IMR-90 (cell line): ENCODE measurements around the gene ARFIP1. TPM values are rescaled to one million over a fixed set of nuclear protein-coding genes. Genes with fewer than 3 reads are reported as not detected.

ENCODE experiments used
- ATAC-seq: fragments of 200-7000 bp; cut with Tn5 transposase; 2 replicates; pipeline ENCODE4 v1.9.1; 2020; ENCODE audit warnings: low read depth, mild to moderate bottlenecking, moderate library complexity
- BruUV-seq: library from RNA; stranded (reverse); fragments of 400-500 nt; replicated peaks from 2 replicates; lab custom pipeline; 2021; lab: Mats Ljungman, UMichigan
- CTCF ChIA-PET: fragments of 300-600 bp; formaldehyde crosslinking; extraction: SDS; loops from one replicate; lab custom pipeline; 2021; ENCODE audit warnings: antibody characterized with exemption; lab: Yijun Ruan, JAX
- POLR2A ChIA-PET: fragments of 300-600 bp; sonication (Branson Sonifier 250); formaldehyde crosslinking; loops from one replicate; lab custom pipeline; 2022; ENCODE audit warnings: antibody characterized with exemption; ENCODE audit not compliant: unreplicated experiment; lab: Charles Lee
- DNase-seq: peaks from one replicate; pipeline ENCODE4 v3.0.0; 2013
- H2AFZ ChIP-seq: replicated peaks from 2 replicates; pipeline ENCODE3; 2013; ENCODE audit warnings: low read length, mild to moderate bottlenecking; ENCODE audit not compliant: poor library complexity
- H2AK5ac ChIP-seq: 2 replicates; pipeline ENCODE4 v1.6.1; 2013; ENCODE audit warnings: low read depth, low read length, inconsistent platforms
- H2AK9ac ChIP-seq: replicated peaks from 2 replicates; pipeline ENCODE3; 2013; ENCODE audit warnings: mild to moderate bottlenecking, low read depth, low read length, moderate library complexity; ENCODE audit not compliant: poor library complexity
- H2BK120ac ChIP-seq: 2 replicates; pipeline ENCODE4 v1.6.1; 2013; ENCODE audit warnings: low read depth, low read length, inconsistent platforms
- H2BK15ac ChIP-seq: 3 replicates; pipeline ENCODE4 v1.6.1; 2013; ENCODE audit warnings: low read depth, low read length, inconsistent platforms
- H2BK20ac ChIP-seq: 2 replicates; pipeline ENCODE4 v1.6.1; 2013; ENCODE audit warnings: low read depth, mild to moderate bottlenecking, inconsistent platforms, low read length, moderate library complexity
- H2BK5ac ChIP-seq: 2 replicates; pipeline ENCODE4 v1.6.1; 2013; ENCODE audit warnings: mild to moderate bottlenecking, low read depth, low read length, inconsistent platforms; ENCODE audit not compliant: poor library complexity, severe bottlenecking
- H3K14ac ChIP-seq: replicated peaks from 2 replicates; pipeline ENCODE4 v1.6.1; 2013; ENCODE audit warnings: low read depth, low read length, inconsistent platforms
- H3K18ac ChIP-seq: 2 replicates; pipeline ENCODE4 v1.6.1; 2013; ENCODE audit warnings: low read depth, low read length, control low read depth
- H3K23ac ChIP-seq: 2 replicates; pipeline ENCODE4 v1.6.1; 2013; ENCODE audit warnings: low read depth, low read length, inconsistent platforms
- H3K27ac ChIP-seq: 2 replicates; pipeline ENCODE4 v1.5.1; 2013; ENCODE audit warnings: mild to moderate bottlenecking, control low read depth, low read length; ENCODE audit not compliant: insufficient read depth
- H3K27me3 ChIP-seq: 2 replicates; pipeline ENCODE4 v1.6.1; 2013; ENCODE audit warnings: low read length; ENCODE audit not compliant: control insufficient read depth, insufficient read depth
- H3K36me3 ChIP-seq: 2 replicates; pipeline ENCODE4 v1.6.1; 2013; ENCODE audit warnings: low read length, mixed read lengths; ENCODE audit not compliant: control insufficient read depth, insufficient read depth
- H3K4ac ChIP-seq: 2 replicates; pipeline ENCODE4 v1.6.1; 2013; ENCODE audit warnings: low read depth, low read length, inconsistent platforms
- H3K4me1 ChIP-seq: 2 replicates; pipeline ENCODE4 v1.6.1; 2013; ENCODE audit warnings: low read length, mixed read lengths; ENCODE audit not compliant: control insufficient read depth, insufficient read depth
- H3K4me2 ChIP-seq: 2 replicates; pipeline ENCODE4 v1.6.1; 2013; ENCODE audit warnings: low read depth, mild to moderate bottlenecking, control low read depth, low read length, moderate library complexity
- H3K4me3 ChIP-seq: 2 replicates; pipeline ENCODE4 v1.5.1; 2013; ENCODE audit warnings: low read depth, mild to moderate bottlenecking, control low read depth, low read length, moderate library complexity; ENCODE audit not compliant: insufficient read depth
- H3K56ac ChIP-seq: 2 replicates; pipeline ENCODE4 v1.6.1; 2013; ENCODE audit warnings: low read length, inconsistent platforms; ENCODE audit not compliant: insufficient read depth; ENCODE audit errors: extremely low read depth
- H3K79me1 ChIP-seq, 2 experiments: 2 replicates each; pipeline ENCODE4 v1.6.1; 2013; ENCODE audit warnings: low read length in 2 of 2, inconsistent platforms in 1 of 2, low read depth in 1 of 2
- H3K9ac ChIP-seq: 2 replicates; pipeline ENCODE4 v1.6.1; 2013; ENCODE audit warnings: low read depth, low read length, control low read depth
- H3K9me1 ChIP-seq: 2 replicates; pipeline ENCODE4 v1.6.1; 2013; ENCODE audit warnings: low read length, inconsistent platforms; ENCODE audit not compliant: insufficient read depth
- H3K9me3 ChIP-seq: 2 replicates; pipeline ENCODE4 v1.6.1; 2013; ENCODE audit warnings: low read length; ENCODE audit not compliant: control insufficient read depth, insufficient read depth
- H4K20me1 ChIP-seq: 2 replicates; pipeline ENCODE4 v1.6.1; 2013; ENCODE audit warnings: low read length, inconsistent platforms; ENCODE audit not compliant: insufficient read depth
- H4K5ac ChIP-seq: 2 replicates; pipeline ENCODE4 v1.6.1; 2013; ENCODE audit warnings: mild to moderate bottlenecking, low read depth, low read length, control low read depth
- H4K8ac ChIP-seq, 2 experiments: 2 replicates each; pipeline ENCODE4 v1.6.1; 2013; ENCODE audit warnings: low read depth in 2 of 2, low read length in 2 of 2, control low read depth in 1 of 2, inconsistent platforms in 1 of 2
- H4K91ac ChIP-seq: 2 replicates; pipeline ENCODE4 v1.6.1; 2013; ENCODE audit warnings: low read depth, low read length, inconsistent platforms; ENCODE audit not compliant: insufficient read depth
- FOS ChIP-seq: fragments of 150-350 bp; IDR thresholded peaks from 2 replicates; pipeline ENCODE4 v1.6.1; 2016; ENCODE audit warnings: low read depth, low read length
- MXI1 ChIP-seq: IDR thresholded peaks from 2 replicates; pipeline ENCODE4 v1.6.1; 2012; ENCODE audit warnings: low read depth, mild to moderate bottlenecking, low read length, moderate library complexity, borderline replicate concordance
- RAD21 ChIP-seq: IDR thresholded peaks from 2 replicates; pipeline ENCODE4 v1.6.1; 2012; ENCODE audit warnings: low read length, improper control_type of control experiment
- RFX5 ChIP-seq: IDR thresholded peaks from 2 replicates; pipeline ENCODE4 v1.8.0; 2012; ENCODE audit warnings: low read depth, mild to moderate bottlenecking, low read length, moderate library complexity
- SMC3 ChIP-seq: fragments of 150-350 bp; IDR thresholded peaks from 2 replicates; pipeline ENCODE4 v1.6.1; 2016; ENCODE audit warnings: low read depth, mild to moderate bottlenecking, antibody characterized with exemption, low read length, moderate library complexity
- dilution Hi-C: fragments of 300-500 bp; cut with HindIII; formaldehyde crosslinking; loops from one replicate; pipeline ENCODE4 v1.14.3; 2018; ENCODE audit warnings: low sequenced_read_pairs; ENCODE audit not compliant: unreplicated experiment
- in situ Hi-C: fragments of 300-500 bp; cut with MboI; formaldehyde crosslinking; loops from 3 replicates; pipeline ENCODE4 v1.14.3; 2019; ENCODE audit warnings: low sequenced_read_pairs, inconsistent platforms, mixed read lengths
- intact Hi-C: fragments of 100-400 bp; cut with micrococcal nuclease; formaldehyde crosslinking; loops from 2 replicates; pipeline ENCODE4 v1.10.0; 2022
- polyA plus RNA-seq, 3 experiments: library from polyadenylated mRNA; depleted of rRNA; stranded (reverse); fragments of >200 nt; gene quantifications; 2 replicates each; pipeline ENCODE4 v1.2.3, GENCODE V29; 2012; ENCODE audit warnings: low replicate concordance in 1 of 3
- total RNA-seq: library from RNA; depleted of rRNA; stranded (reverse); fragments of >200 nt; gene quantifications from 2 replicates; pipeline ENCODE4 v1.2.3, GENCODE V29; 2012
- TF ChIP-seq, protein P1 (sequence below): conservative IDR thresholded peaks from 2 replicates; pipeline ENCODE4 v1.5.1; 2012; ENCODE audit warnings: mild to moderate bottlenecking, low read depth, low read length, improper control_type of control experiment

ARFIP1 gene
- total and polyA plus RNA-seq, 2 of the 4 experiments (the other 2 are of a cell fraction), result 12.7 to 30.5 TPM

DNA sequence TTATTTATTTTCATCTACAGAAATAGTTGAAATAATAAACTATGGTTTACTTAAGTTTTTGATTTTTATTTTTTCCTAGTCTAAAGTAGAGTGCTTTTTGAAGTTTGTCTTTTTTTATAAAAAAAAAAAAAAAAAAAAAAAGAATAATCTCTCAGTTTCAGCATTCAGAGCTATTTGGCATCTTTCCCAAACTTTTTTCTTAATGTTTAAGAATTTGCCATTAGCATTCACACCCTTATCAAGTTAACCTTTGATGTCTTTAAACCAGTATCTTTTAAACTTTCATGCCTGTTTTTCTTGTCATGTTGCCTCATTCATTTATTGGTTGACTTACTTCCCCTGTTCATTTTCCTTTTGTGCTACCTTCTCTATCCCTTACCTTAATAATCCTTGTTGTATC, 95.5 kb downstream of the ARFIP1 start:
- H3K4me2 ChIP-seq, result no peak overlapping the region
- H3K14ac ChIP-seq, result no peak overlapping the region
- H3K18ac ChIP-seq, result no peak overlapping the region
- no peak overlapping the region for H2BK15ac ChIP-seq
- H3K4me1 ChIP-seq, result no peaks in the 10 kb centered on the region
- TF ChIP-seq, protein P1, sequence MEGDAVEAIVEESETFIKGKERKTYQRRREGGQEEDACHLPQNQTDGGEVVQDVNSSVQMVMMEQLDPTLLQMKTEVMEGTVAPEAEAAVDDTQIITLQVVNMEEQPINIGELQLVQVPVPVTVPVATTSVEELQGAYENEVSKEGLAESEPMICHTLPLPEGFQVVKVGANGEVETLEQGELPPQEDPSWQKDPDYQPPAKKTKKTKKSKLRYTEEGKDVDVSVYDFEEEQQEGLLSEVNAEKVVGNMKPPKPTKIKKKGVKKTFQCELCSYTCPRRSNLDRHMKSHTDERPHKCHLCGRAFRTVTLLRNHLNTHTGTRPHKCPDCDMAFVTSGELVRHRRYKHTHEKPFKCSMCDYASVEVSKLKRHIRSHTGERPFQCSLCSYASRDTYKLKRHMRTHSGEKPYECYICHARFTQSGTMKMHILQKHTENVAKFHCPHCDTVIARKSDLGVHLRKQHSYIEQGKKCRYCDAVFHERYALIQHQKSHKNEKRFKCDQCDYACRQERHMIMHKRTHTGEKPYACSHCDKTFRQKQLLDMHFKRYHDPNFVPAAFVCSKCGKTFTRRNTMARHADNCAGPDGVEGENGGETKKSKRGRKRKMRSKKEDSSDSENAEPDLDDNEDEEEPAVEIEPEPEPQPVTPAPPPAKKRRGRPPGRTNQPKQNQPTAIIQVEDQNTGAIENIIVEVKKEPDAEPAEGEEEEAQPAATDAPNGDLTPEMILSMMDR, result no peak
- TF ChIP-seq RFX5 (no peak), MXI1 (no peak), SMC3 (no peak), RAD21 (no peak), FOS (no peak)
- H3K79me1 ChIP-seq, result no peaks in the 10 kb centered on the region
- no peaks in the 10 kb centered on the region for H3K36me3 ChIP-seq
- H3K9me1 ChIP-seq, result no peaks in the 10 kb centered on the region
- intact Hi-C loops, result no loop called here
- H3K9ac ChIP-seq, result no peak overlapping the region
- no peaks in the 10 kb centered on the region for H3K9me3 ChIP-seq
- H2AFZ ChIP-seq, result no peak overlapping the region
- H2BK120ac ChIP-seq, result no peak overlapping the region
- H2AK9ac ChIP-seq, result no peak overlapping the region
- H4K5ac ChIP-seq, result no peak overlapping the region
- H2AK5ac ChIP-seq, result no peak overlapping the region
- no peak overlapping the region for H2BK20ac ChIP-seq
- H3K27ac ChIP-seq, result no peak overlapping the region
- no peak overlapping the region for H4K8ac ChIP-seq
- no peaks in the 10 kb centered on the region for H4K20me1 ChIP-seq
- H2BK5ac ChIP-seq, result no peak overlapping the region
- dilution Hi-C loops, result no loop called here
- no peak overlapping the region for H3K23ac ChIP-seq
- H4K91ac ChIP-seq, result no peak overlapping the region
- no peak overlapping the region for H3K56ac ChIP-seq
- H3K4ac ChIP-seq, result no peak overlapping the region
- no peak overlapping the region for H3K4me3 ChIP-seq
- ChIA-PET POLR2A (no interaction called here), CTCF (no interaction called here)
- no peak for DNase-seq
- no peaks in the 10 kb centered on the region for H3K27me3 ChIP-seq
- no peak for ATAC-seq
- in situ Hi-C loops, result no loop called here
- no TSS peak for BruUV-seq
